NB4 (cell line): ENCODE results near the gene UCK2.
A peak's percentile ranks its signal among the peaks of the same experiment; 100 is the strongest.

Experiments
- DNase-seq: peaks from one replicate; pipeline ENCODE4 v3.0.0; 2010; ENCODE audit warnings: low read depth
- H3K4me3 ChIP-seq: one replicate; pipeline ENCODE4 v1.5.1; 2011; ENCODE audit warnings: mild to moderate bottlenecking, low read depth, low read length, moderate library complexity
- CTCF ChIP-seq: IDR thresholded peaks from one replicate; pipeline ENCODE4 v1.5.1; 2012; ENCODE audit warnings: low read depth, low read length
- MYC ChIP-seq: IDR thresholded peaks from 2 replicates; pipeline ENCODE4 v1.6.1; 2011; ENCODE audit warnings: low read depth, low read length
- POLR2A ChIP-seq: IDR thresholded peaks from 2 replicates; pipeline ENCODE4 v1.6.1; 2011; ENCODE audit warnings: mild to moderate bottlenecking; ENCODE audit not compliant: insufficient read length; ENCODE audit errors: extremely low read depth
- TF ChIP-seq, protein P1 (sequence below): IDR thresholded peaks from 2 replicates; pipeline ENCODE4 v1.6.1; 2011; ENCODE audit warnings: low read depth, low read length

Gene UCK2

GRCh38 chr1:165917166-165917565 is 89.8 kb downstream of the UCK2 start:
- no peak overlapping the region for H3K4me3 ChIP-seq
- DNase-seq, result no peak
- TF ChIP-seq CTCF (no peak), POLR2A (no peak), MYC (no peak)
- TF ChIP-seq, protein P1, sequence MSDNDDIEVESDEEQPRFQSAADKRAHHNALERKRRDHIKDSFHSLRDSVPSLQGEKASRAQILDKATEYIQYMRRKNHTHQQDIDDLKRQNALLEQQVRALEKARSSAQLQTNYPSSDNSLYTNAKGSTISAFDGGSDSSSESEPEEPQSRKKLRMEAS, result no peak

- H3K4me3 ChIP-seq, result no peak overlapping the region
- no peak for DNase-seq
Measured at GRCh38 chr1:165924117-165924516, 96.7 kb downstream of the UCK2 start.

DNA sequence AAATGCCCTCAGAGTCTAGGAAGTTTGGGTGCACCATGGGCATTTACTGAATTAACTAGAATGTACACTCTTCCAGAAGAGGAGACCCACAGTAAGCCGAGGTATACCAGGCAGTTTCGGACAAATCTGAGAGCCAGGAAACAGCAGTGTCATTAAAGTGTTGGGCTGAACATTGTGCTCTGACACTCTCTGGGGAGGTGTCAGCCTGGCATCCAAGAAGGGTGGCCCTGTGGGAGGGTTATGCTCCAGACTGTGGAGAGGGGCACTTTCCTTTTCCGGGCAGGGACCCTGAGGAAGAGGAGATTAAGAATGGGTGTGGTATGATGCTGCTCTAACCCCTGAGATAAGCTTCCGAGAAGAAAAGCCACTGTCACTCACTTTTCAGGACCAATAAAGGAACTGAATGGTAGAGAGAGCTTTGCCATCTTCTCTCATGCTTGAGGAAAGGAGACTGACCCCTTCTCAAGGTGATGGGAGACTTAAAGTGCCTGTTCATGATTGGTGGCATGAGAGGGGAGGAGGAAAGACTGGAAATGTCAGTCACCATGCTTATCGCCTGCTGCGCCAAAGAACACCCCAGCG is 98.2 kb downstream of the UCK2 start:
- DNase-seq, result no peak
- TF ChIP-seq CTCF (no peak), POLR2A (no peak), MYC (no peak)
- TF ChIP-seq, protein P1, result no peak
- no peak overlapping the region for H3K4me3 ChIP-seq

More at GRCh38 chr1:165924117-165924516, 96.7 kb downstream of the UCK2 start:
- no peak for TF ChIP-seq MYC

DNA sequence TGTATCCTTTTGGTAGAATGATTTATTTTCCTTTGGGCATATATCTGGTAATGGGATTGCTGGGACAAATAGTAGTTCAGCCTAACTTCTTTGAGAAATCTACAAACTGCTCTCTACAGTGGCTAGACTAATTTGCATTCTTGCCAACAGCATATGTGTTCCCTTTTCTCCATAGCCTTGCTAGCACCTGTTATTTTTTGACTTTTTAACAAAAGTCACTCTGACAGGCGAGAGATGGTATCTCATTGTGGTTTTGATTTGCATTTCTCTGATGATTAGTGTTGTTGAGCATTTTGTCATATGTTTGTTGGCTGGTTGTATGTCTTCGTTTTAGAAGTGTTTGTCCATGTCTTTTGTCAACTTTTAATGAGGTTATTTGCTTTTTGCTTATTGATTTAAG is 99.8 kb downstream of the UCK2 start:
- no peak overlapping the region for H3K4me3 ChIP-seq
- TF ChIP-seq MYC (no peak), CTCF (no peak), POLR2A (no peak)
- TF ChIP-seq, protein P1, result no peak
- DNase-seq, result no peak

- DNase-seq, result peak; percentile 63
- peak; percentile 64 for TF ChIP-seq MYC
- TF ChIP-seq POLR2A, result no peak
- TF ChIP-seq, protein P1, result peak; percentile 77
- TF ChIP-seq CTCF, result peak; percentile 64
- no peak overlapping the region for H3K4me3 ChIP-seq
Measured at GRCh38 chr1:165928075-165928731, 100.8 kb downstream of the UCK2 start.

DNA sequence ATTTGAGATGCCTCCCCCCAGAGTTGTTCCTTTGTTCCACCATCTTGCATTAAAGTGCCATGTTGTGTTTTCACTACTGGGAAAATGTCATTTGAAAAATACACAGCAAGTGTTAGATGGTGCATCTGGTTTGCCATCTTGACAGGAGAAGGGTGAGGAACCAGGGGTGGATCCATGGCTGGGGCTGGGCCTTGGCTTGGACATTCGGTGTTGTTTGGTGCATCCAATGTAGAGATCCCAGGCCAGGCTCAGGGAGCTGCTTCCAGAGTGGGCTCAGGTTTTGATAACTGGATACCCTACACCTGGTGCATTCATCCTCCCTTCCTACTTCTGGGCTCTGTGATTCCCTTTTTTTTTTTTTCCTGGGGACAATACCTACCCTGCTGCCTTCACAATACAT is 103.5 kb downstream of the UCK2 start:
- no peak overlapping the region for H3K4me3 ChIP-seq
- TF ChIP-seq POLR2A (no peak), MYC (no peak), CTCF (no peak)
- TF ChIP-seq, protein P1, result no peak
- DNase-seq, result no peak
